ENCODE measurements around the gene TBC1D9B. TPM values are rescaled to one million over a fixed set of nuclear protein-coding genes. Genes with fewer than 3 reads are reported as not detected.
A peak's percentile ranks its signal among the peaks of the same experiment; 100 is the strongest.

Gene TBC1D9B
- total and polyA plus RNA-seq, 2 of the 13 experiments (the other 11 are each of a cell fraction or from before 2014, with no cell fraction given) = 35.0 to 50.0 TPM

DNA sequence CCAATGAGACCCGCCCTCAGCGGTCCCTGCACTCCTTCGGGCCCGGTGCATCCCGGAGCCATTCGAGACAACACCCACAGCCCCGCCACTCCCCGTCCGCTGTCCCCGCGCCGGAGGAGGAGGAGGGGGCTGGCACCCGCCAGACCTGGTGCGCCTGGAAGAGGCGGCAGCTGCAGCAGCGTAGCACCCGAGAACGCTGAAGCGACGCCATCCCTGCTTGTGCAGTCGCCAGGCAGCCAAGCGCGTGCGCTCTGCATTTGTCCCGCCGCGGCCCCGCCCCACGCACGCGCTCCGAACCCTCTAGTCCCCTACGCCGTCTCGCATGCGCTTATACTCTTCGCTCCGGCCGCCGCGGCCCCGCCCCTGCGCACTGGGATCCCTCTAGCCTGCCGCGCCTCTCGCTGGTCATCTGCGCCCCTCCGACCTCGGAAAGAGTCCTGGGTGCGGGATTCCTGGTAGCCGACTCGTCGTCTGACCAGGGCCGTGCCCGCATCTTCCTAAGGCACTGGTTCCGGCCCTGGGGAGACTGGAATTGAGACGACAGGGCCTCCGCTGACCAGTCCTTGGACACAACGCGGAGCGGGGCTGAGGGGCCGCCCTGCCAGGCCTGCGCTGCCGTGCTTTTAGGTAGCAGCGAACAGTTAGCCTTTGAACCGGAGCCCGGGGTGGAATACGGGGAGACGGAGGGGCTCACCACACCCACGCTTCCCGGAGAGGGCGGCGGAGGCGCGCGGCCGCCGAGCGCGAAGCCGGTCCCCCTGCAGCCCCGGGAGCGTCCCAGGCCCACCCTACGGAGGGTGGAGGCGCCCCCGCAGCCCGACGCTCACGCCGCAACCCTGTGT is 48.9 kb downstream of the TBC1D9B start, which contains the start of gene MRNIP (continued):
- TF ChIP-seq, protein P1, sequence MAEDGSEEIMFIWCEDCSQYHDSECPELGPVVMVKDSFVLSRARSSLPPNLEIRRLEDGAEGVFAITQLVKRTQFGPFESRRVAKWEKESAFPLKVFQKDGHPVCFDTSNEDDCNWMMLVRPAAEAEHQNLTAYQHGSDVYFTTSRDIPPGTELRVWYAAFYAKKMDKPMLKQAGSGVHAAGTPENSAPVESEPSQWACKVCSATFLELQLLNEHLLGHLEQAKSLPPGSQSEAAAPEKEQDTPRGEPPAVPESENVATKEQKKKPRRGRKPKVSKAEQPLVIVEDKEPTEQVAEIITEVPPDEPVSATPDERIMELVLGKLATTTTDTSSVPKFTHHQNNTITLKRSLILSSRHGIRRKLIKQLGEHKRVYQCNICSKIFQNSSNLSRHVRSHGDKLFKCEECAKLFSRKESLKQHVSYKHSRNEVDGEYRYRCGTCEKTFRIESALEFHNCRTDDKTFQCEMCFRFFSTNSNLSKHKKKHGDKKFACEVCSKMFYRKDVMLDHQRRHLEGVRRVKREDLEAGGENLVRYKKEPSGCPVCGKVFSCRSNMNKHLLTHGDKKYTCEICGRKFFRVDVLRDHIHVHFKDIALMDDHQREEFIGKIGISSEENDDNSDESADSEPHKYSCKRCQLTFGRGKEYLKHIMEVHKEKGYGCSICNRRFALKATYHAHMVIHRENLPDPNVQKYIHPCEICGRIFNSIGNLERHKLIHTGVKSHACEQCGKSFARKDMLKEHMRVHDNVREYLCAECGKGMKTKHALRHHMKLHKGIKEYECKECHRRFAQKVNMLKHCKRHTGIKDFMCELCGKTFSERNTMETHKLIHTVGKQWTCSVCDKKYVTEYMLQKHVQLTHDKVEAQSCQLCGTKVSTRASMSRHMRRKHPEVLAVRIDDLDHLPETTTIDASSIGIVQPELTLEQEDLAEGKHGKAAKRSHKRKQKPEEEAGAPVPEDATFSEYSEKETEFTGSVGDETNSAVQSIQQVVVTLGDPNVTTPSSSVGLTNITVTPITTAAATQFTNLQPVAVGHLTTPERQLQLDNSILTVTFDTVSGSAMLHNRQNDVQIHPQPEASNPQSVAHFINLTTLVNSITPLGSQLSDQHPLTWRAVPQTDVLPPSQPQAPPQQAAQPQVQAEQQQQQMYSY (CRISPR knock-in tag; IDR thresholded peaks at IDR 0.05) = peak; percentile 87
- TF ChIP-seq ELF1 (CRISPR knock-in tag; IDR thresholded peaks at IDR 0.05) = peak; percentile 50; the same call in 1 of the 2 replicates
- peak; percentile 89 for TF ChIP-seq ZNF292 (CRISPR knock-in tag; IDR thresholded peaks at IDR 0.05; ENCODE audit: borderline replicate concordance, low read depth)
- peak; percentile 53; the same call in 1 of the 2 replicates for TF ChIP-seq SALL2 (CRISPR knock-in tag; IDR thresholded peaks at IDR 0.05)
- peak; percentile 93 for TF ChIP-seq TARDBP (CRISPR knock-in tag; IDR thresholded peaks at IDR 0.05)
- no peak for TF ChIP-seq ZNF567 (CRISPR knock-in tag; IDR thresholded peaks at IDR 0.05; ENCODE audit: borderline replicate concordance)
- TF ChIP-seq ZFP37 (CRISPR knock-in tag; IDR thresholded peaks at IDR 0.05; ENCODE audit: borderline replicate concordance) = peak; percentile 73; the same call in 1 of the 2 replicates
- TF ChIP-seq, protein P2, sequence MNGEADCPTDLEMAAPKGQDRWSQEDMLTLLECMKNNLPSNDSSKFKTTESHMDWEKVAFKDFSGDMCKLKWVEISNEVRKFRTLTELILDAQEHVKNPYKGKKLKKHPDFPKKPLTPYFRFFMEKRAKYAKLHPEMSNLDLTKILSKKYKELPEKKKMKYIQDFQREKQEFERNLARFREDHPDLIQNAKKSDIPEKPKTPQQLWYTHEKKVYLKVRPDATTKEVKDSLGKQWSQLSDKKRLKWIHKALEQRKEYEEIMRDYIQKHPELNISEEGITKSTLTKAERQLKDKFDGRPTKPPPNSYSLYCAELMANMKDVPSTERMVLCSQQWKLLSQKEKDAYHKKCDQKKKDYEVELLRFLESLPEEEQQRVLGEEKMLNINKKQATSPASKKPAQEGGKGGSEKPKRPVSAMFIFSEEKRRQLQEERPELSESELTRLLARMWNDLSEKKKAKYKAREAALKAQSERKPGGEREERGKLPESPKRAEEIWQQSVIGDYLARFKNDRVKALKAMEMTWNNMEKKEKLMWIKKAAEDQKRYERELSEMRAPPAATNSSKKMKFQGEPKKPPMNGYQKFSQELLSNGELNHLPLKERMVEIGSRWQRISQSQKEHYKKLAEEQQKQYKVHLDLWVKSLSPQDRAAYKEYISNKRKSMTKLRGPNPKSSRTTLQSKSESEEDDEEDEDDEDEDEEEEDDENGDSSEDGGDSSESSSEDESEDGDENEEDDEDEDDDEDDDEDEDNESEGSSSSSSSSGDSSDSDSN (CRISPR knock-in tag; IDR thresholded peaks at IDR 0.05) = peak; percentile 80; the same call in 1 of the 2 replicates
- peak; percentile 88 for TF ChIP-seq SP5 (CRISPR knock-in tag; IDR thresholded peaks at IDR 0.05; ENCODE audit: borderline replicate concordance, low read depth)
- TF ChIP-seq, protein P3, sequence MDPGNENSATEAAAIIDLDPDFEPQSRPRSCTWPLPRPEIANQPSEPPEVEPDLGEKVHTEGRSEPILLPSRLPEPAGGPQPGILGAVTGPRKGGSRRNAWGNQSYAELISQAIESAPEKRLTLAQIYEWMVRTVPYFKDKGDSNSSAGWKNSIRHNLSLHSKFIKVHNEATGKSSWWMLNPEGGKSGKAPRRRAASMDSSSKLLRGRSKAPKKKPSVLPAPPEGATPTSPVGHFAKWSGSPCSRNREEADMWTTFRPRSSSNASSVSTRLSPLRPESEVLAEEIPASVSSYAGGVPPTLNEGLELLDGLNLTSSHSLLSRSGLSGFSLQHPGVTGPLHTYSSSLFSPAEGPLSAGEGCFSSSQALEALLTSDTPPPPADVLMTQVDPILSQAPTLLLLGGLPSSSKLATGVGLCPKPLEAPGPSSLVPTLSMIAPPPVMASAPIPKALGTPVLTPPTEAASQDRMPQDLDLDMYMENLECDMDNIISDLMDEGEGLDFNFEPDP (CRISPR knock-in tag; conservative IDR thresholded peaks at IDR 0.05) = 0 out of 2 replicates have a peak, but pooled peaks have one; percentile 91
- peak; percentile 93 for TF ChIP-seq BORCS8-MEF2B (CRISPR knock-in tag; IDR thresholded peaks at IDR 0.05)
- TF ChIP-seq ATF7 (IDR thresholded peaks at IDR 0.05) = no peak
- peak; percentile 43; the same call in 1 of the 2 replicates for TF ChIP-seq ATF7 (CRISPR knock-in tag; IDR thresholded peaks at IDR 0.05)

Data from HepG2 (cell line).